GM18526 (cell line): ENCODE results near the gene CHURC1.

Experiments used
- POLR2A ChIP-seq: IDR thresholded peaks from 3 replicates; pipeline ENCODE4 v1.6.1; 2011; ENCODE audit not compliant: insufficient read length; ENCODE audit errors: extremely low read depth

CHURC1 gene

DNA sequence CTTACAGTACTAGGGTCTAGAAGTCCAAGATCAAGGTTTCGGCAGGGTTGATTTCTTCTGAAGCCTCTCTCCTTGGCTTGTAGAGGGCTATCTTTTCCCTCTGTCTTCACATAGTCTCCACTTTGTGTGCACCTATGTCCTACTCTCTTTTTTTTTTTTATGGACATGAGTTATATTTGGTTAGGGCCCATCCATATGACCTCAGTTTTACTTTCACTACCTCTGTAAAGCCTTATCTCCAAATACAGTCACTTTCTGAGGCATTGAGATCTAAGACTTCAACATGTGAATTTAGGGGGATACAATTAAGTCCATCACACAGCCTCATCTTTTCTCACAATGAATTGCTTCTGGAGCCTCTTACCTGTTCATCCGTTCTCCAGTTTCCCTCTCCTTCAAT is 28.7 kb upstream of the CHURC1 start:
- no peak for TF ChIP-seq POLR2A

DNA sequence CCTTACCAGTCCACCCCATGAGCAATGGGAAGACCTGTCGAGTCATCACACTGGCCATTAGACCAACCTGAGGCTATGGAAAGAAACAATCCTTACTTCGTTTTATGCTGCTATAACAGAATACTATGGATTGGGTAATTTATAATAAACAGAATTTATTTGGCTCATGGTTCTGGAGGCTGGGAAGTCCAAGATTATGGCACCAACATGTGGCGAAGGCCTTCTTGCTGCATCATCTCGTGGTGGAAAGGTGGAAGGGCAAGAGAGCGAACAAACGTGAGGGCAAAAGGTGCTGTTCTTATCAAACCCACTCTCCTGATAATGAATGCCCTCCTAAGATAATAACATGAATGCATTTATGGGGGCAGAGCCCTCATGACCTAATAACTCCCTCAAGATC is 24.9 kb upstream of the CHURC1 start:
- TF ChIP-seq POLR2A: no peak

DNA sequence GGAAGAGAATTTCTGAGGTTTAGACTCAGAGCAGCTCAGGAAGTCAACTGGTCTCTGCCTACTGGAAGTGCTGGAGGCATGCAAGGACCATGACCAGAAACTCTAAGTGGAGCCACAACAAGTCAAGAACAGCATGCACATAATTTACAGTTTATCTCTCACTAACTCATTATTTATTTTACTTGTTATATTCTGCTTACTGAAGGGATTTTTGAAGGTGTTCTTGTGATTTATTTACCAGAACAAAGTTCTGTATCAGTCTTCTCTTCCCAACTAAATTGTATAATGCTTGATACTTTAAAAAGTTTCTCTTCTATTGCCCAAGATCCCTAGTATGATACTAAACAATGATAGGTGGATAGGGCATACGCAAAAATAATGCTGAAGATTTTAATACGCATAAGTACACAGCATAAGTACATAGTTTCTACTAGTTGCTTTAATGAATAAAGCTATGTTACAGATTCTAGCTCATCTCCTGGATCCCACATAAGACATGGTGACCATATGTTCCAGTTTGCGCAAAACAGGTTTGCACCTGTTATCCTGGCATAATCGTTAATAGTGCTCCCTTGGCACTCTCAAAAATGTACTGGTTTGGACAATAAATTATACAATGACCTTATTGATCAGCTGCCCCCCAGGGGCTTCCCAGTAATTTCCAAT is 22.9 kb upstream of the CHURC1 start:
- no peak for TF ChIP-seq POLR2A

DNA sequence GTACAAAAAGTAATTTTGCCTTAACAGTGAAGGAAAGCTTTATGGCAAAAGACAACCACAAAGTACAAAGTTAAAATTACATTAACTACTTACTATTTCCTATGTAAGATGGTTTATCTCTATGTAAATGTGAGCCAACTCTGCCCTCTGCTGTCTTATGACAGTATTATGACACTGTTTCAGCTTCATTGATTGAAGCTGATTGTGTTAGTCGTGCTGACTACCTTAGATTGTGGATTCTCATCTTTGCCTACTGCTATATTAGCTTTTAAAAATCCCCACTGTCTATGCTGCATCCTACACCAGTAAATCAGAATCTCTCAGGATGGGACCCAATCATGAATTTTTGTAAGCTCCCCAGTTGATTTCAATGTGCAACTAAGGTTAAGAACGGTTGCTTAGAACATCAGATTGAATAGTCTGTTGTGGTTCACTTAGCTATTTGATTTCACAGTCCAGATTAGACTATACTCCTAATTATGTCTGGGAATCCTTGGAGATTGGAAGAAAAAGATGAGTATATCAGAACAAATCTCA is 22.3 kb upstream of the CHURC1 start:
- TF ChIP-seq POLR2A: no peak

DNA sequence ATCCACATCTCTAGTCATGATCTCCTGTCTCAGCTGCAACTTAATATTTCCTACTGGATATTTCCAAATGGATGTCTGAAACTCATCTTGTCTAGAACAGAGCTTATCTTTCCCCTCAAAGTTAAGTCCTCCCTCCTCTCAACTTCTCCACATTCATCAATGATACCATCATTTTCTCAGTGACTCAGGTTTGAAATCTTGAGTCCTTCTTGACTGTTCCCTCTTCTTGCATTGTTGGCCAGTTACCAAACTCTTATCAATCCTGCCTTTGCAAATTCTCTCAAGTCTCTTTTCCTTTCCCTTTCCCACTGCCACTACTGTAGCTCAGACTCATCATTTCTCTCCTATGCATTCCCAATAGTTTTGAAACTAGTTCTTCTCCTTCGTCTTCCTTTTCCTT is 14.3 kb upstream of the CHURC1 start:
- no peak for TF ChIP-seq POLR2A

DNA sequence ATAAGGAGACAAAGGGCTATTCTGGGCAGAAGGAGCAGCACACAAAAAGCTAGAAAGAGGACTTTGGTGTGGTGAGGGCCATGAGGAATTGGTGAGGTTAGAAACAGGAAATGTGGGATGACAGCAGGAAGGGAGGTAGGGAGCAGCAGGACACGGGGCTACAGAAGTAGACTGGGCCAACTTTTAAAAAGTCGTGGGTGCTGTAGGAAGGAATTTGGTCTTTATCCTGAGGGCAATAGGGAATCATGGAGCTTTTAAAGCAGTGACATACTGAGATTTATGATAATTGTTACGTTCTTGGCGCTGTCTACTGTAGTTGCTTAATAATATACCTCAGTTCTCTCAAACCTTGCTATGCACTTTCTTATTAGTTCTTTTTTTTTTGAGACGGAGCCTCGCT is 8.2 kb upstream of the CHURC1 start:
- TF ChIP-seq POLR2A: no peak

DNA sequence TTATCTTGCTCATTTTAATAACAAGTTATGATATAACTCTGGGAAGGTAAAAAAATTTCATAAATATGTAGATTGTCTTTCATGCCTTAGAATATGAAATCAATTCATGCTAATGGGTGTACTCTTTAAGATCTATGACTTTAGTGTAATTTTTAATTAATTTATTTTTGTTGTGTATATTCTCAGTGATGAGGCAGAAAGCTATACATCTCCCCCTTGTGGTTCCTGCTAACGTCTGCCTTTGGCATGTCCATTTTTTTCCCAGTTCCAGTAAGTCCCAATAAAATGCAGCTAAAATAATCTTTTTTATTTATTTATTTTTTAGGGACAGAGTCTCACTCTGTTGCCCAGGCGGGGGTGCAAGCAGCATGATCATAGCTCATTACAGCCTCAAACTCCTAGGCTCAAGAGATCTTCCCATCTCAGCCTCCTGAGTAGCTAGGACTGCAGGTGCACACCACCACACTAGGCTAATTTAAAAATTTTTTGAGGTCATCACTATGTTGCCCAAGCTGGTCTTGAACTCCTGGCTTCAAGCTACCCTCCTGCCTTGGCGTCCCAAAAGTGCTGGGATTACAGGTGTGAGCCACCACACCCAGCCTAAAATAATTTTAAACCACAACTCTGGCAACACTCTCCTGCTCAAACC is 3.3 kb upstream of the CHURC1 start:
- TF ChIP-seq POLR2A: no peak

DNA sequence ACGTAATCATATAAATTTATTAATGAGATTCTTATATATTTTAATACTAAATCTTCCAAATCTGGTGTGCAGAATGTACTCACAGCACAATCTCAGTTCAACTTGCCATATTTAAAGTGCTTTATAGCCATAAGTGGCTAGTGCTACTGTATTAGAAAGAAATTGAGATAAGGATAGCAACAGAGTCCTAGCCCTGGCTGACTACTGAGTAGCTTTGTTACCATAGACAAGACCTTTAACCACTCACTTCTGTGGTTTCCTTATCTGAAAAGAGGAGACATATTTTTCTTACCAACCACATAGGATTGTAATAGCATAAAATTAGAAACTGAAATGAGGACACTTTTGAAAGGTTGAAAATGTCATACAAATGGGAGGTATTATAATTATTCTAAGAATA is 2.0 kb upstream of the CHURC1 start:
- TF ChIP-seq POLR2A: no peak

DNA sequence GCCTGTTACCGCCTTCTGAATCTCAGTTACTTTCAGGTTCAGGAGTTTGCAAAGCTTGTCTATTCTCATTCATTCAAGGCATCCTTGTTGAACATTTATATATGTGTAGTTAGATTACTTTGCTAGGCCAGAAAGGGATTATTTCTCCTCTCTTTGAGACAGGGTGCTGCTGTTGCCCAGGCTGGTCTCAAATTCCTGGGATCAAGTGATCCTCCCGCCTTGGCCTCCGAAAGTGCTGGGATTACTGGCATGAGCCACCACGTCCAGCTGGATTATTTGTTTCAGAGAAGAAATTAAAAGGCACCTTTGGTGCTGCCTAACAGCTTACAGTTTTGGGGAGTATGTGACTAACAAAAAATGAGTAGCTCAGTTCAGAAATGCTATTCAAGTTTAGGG is 772 bp downstream of the CHURC1 start:
- TF ChIP-seq POLR2A: no peak

DNA sequence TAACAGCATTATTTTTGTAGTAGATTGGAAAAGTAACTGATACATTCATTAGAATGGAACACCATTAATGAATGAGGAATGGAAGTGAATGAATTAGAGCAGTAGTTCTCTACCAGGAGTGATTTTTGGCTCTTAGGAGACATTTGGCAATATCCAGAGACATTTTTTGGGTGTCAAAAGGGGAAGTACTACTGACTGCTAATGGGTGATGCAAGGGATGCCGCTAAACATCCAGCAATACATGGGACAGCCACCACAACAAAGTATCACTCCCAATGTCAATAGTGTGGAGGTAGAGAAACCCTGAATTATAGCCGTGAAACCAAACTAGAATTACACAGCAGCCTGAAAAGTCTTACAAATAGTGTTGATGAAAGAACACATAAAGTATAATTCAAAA is 1.5 kb downstream of the CHURC1 start:
- no peak for TF ChIP-seq POLR2A

DNA sequence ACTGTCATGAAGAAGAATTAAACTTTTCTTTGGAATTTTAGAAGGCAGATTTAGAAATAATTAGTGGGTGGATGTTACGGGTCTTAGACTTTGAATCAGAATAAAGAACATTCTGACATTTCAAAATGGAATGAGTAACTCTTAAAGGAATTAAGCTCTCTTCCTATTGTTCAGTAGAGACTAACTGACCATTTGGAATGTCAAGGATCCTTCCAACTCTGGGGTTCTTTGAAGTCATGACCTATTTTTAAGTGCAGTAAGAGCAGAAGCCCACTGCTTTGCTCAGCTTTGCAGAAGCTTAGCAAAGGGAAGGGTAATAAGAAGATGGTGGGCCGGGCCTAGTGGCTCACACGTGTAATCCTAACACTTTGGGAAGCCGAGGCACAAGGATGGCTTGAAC is 4.0 kb downstream of the CHURC1 start:
- TF ChIP-seq POLR2A: no peak

DNA sequence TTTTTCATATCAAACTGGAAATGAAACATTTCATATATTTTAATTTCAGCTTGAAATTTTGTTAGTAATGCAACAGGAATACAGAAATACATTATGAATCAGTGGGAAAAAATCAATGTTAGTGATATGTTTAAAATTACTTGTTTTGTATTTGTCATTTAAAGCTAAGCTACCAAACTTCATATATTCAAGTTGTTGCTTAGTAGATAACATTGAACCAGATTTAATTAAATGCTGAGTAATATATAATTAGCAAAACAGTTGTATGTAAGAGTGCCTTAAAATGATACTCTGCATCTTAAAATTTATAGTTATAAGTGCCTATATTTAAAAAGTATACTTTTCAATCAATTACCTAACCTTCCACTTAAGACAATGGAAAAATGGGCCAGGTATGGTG is 5.0 kb downstream of the CHURC1 start:
- no peak for TF ChIP-seq POLR2A

DNA sequence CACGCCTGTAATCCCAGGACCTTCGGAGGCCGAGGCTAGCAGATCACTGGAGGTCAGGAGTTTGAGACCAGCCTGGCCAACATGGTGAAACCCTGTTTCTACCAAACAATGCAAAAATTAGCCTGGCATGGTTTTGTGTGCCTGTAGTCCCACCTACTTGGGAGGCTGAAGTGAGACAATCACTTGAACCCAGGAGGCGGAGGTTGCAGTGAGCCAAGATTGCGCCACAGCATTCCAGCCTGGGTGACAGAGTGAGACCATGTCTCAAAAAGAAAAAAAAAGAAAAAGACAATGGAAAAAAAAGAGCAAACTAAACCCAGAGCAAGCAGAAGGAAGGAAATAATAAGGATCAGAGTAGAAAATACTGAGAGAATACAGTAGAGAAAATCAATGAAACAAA is 5.4 kb downstream of the CHURC1 start:
- TF ChIP-seq POLR2A: no peak

DNA sequence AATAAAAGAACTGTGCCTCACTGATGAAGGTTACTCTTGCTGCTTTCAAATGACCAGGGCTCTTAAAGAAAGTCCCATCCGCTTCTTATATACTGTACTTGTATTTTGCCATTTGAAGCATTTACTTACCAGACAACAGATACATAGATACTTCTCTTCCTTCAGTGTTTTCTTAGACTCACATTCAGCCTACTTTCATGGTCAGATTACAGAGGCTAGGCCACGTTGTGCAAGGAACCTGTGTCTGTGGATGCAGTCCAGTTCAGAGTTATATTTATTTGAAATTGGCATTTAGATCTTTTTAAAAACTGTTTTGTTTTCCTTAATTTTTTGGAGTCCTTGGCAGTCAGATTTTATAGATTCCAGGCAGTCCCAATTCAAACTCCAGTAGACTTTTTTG is 6.2 kb downstream of the CHURC1 start:
- no peak for TF ChIP-seq POLR2A

DNA sequence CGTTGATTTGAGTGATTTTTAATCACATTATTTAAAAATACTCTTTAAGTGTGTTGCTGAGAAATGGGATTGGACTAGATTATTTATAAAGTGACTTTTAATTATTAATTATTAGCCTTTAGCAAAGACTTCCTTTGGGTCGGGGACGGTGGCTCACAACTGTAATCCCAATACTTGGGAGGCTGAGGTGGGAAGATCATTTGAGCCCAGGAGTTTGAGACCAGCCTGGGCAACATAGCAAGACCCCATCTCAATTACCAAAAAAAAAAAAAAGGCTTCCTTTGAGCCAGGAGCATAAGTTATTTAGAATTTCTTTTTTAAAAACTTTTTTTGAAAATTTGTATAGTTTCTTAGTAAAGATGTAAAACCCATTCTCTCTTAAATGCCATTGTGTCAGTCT is 8.8 kb downstream of the CHURC1 start:
- TF ChIP-seq POLR2A: no peak

DNA sequence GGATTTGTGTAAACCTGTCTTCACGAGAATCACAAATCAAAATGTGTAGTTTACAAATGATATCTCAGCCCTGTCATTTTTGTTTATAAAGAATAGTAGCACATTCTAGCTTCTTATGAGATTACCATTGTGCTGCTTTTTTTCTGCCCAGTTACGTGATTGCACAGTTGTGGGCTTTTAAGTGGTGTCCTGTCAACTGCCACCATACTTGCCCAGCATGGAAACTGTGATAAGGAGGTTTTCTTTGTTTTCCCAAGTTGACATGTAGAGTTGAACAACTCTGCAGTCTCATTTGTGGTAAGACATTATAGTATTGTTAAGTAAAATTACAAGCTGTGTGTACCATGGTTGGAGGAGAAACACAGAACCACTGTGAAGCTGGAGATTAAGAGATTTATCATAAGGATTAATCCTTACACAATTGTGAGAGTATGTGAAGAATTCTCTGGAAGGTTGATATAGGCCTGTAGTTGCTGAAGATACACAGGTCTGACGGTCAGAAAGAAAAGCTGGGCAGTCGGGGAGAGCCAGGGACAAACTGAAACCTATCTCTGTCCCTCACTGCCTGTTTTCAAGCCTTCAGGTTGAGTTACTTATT is 12.2 kb downstream of the CHURC1 start:
- TF ChIP-seq POLR2A: no peak
